ENCODE measurements around the gene FOXC1.

GRCh38 chr6:1607516-1608221 is 2.0 kb upstream of the FOXC1 start:
- TF ChIP-seq, protein P1, sequence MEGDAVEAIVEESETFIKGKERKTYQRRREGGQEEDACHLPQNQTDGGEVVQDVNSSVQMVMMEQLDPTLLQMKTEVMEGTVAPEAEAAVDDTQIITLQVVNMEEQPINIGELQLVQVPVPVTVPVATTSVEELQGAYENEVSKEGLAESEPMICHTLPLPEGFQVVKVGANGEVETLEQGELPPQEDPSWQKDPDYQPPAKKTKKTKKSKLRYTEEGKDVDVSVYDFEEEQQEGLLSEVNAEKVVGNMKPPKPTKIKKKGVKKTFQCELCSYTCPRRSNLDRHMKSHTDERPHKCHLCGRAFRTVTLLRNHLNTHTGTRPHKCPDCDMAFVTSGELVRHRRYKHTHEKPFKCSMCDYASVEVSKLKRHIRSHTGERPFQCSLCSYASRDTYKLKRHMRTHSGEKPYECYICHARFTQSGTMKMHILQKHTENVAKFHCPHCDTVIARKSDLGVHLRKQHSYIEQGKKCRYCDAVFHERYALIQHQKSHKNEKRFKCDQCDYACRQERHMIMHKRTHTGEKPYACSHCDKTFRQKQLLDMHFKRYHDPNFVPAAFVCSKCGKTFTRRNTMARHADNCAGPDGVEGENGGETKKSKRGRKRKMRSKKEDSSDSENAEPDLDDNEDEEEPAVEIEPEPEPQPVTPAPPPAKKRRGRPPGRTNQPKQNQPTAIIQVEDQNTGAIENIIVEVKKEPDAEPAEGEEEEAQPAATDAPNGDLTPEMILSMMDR (IDR thresholded peaks at IDR 0.05; ENCODE audit: poor library complexity, severe bottlenecking) = no peak
- TF ChIP-seq REST (IDR thresholded peaks at IDR 0.05; ENCODE audit: borderline replicate concordance) = no peak
- TF ChIP-seq MXI1 (conservative IDR thresholded peaks at IDR 0.05; ENCODE audit: poor library complexity, severe bottlenecking) = no peak
- TF ChIP-seq RAD21 (conservative IDR thresholded peaks at IDR 0.05) = no peak
- no peak for TF ChIP-seq EP300 (conservative IDR thresholded peaks at IDR 0.05; ENCODE audit: poor library complexity, severe bottlenecking)
- peak; percentile 79 for TF ChIP-seq EZH2 (IDR thresholded peaks at IDR 0.05; ENCODE audit: borderline replicate concordance, insufficient read depth, low read length, poor library complexity, severe bottlenecking)

Data from neural cell (in vitro differentiated cells).